WERI-Rb-1 (cell line): ENCODE results near the gene PHETA2.

Experiments
- DNase-seq: peaks from one replicate; pipeline ENCODE4 v3.0.0-alpha.2; 2020
- H3K27ac ChIP-seq: fragments of 250-450 bp; sonication (Bioruptor Pico); 2 replicates; pipeline ENCODE4 v1.5.1; 2020; ENCODE audit warnings: mild to moderate bottlenecking, moderate library complexity
- H3K27me3 ChIP-seq: fragments of 250-450 bp; sonication (Bioruptor Pico); 2 replicates; pipeline ENCODE4 v1.5.1; 2021; ENCODE audit warnings: mild to moderate bottlenecking, low read depth, moderate library complexity; ENCODE audit not compliant: insufficient read depth, severe bottlenecking
- H3K36me3 ChIP-seq: fragments of 250-450 bp; sonication (Bioruptor Pico); 2 replicates; pipeline ENCODE4 v1.5.1; 2020; ENCODE audit warnings: mild to moderate bottlenecking, moderate library complexity
- H3K4me3 ChIP-seq: 2 replicates; pipeline ENCODE4 v1.5.1; 2011; ENCODE audit warnings: low read depth, mild to moderate bottlenecking, control low read depth, low read length
- H3K9me3 ChIP-seq: fragments of 250-450 bp; sonication (Bioruptor Pico); 2 replicates; pipeline ENCODE4 v1.5.1; 2021; ENCODE audit warnings: mild to moderate bottlenecking, moderate library complexity; ENCODE audit not compliant: severe bottlenecking
- CTCF ChIP-seq: IDR thresholded peaks from 2 replicates; pipeline ENCODE4 v1.5.1; 2011; ENCODE audit warnings: low read depth, mild to moderate bottlenecking, control low read depth, inconsistent platforms, low read length

The PHETA2 gene

GRCh38 chr22:42060489-42060888 is 13.6 kb upstream of the PHETA2 start:
- H3K4me3 ChIP-seq: no peak overlapping the region
- no peak for TF ChIP-seq CTCF
- no peaks in the 10 kb centered on the region for H3K27me3 ChIP-seq
- H3K9me3 ChIP-seq: peaks cover 10% of the 10 kb centered on the region
- no peak for DNase-seq
- peaks cover 54% of the 10 kb centered on the region for H3K36me3 ChIP-seq
- H3K27ac ChIP-seq: no peak overlapping the region

GRCh38 chr22:42061041-42061440 is 13.0 kb upstream of the PHETA2 start:
- no peak overlapping the region for H3K27ac ChIP-seq
- no peaks in the 10 kb centered on the region for H3K27me3 ChIP-seq
- H3K36me3 ChIP-seq: peaks cover 57% of the 10 kb centered on the region
- H3K9me3 ChIP-seq: peaks cover 10% of the 10 kb centered on the region
- DNase-seq: no peak
- no peak for TF ChIP-seq CTCF
- H3K4me3 ChIP-seq: no peak overlapping the region

DNA sequence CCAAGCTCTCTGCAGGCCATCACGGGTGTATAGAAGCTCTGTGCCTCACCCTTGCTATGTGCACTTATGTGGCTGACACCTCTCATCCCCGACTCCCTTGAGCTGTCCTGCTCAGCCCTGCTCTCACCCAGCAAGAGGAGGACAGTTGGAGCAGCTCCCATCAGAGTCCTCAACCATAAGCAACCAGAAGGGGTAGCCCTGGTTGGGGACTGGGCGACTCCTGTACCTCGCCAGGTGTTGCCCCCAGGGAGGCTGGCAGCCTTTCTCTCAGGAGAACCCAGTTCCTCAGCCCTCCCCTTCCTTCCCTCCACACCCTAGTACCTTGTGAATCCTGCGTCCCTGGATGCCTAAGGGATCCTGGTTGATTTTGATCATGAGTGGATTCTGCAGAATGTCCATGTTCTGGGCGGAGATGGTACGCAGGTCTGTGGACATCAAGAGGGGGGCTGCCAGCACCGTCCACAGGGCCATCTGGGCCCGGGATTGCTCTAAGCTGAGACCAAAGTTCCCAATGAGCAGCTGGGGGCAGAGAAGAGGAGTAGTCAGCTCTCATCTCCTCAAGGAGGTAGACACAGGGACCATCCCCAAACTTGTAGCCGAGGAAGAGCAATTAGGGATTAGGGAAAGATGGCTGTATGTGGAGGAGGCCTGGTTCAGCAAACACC is 11.4 kb upstream of the PHETA2 start:
- no peaks in the 10 kb centered on the region for H3K27me3 ChIP-seq
- no peak overlapping the region for H3K4me3 ChIP-seq
- TF ChIP-seq CTCF: no peak
- H3K27ac ChIP-seq: no peak overlapping the region
- H3K36me3 ChIP-seq: peaks cover 62% of the 10 kb centered on the region
- peaks cover 3% of the 10 kb centered on the region for H3K9me3 ChIP-seq
- DNase-seq: no peak

DNA sequence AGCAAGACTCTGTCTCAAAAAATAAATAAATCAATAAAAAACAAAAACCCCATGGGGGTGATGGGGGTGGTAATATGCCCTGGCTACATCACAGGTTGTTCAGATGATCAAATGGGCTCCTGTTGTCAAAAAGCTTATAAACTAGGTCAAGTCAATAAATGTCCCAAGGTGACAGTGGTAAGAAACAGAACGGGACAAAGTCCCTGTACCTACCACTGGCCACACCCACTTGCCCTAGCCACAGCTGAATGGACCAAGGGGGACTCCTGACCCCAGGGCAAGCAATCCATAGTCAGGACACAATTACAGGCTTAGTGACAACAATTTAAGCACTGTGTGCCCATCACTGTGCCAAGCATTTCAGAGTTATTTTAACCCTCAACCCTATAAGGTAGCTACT is 9.4 kb upstream of the PHETA2 start:
- Histone ChIP-seq H3K36me3 (peaks cover 53% of the 10 kb centered on the region), H3K4me3 (no peak overlapping the region), H3K27ac (no peak overlapping the region), H3K27me3 (no peaks in the 10 kb centered on the region), H3K9me3 (no peaks in the 10 kb centered on the region)
- no peak for TF ChIP-seq CTCF
- DNase-seq: no peak

- Histone ChIP-seq H3K36me3 (peaks cover 43% of the 10 kb centered on the region), H3K27ac (no peak overlapping the region), H3K27me3 (no peaks in the 10 kb centered on the region), H3K9me3 (no peaks in the 10 kb centered on the region), H3K4me3 (no peak overlapping the region)
- no peak for DNase-seq
- TF ChIP-seq CTCF: no peak
These were observed 8.5 kb upstream of the PHETA2 start for GRCh38 chr22:42065438-42066125.
